ENCODE data around the gene RHOU.

- no peak for TF ChIP-seq EZH2 (IDR thresholded peaks at IDR 0.05; ENCODE audit: borderline replicate concordance, low read depth, low read length, poor library complexity, severe bottlenecking)
- no peak for TF ChIP-seq CTCF (conservative IDR thresholded peaks at IDR 0.05; ENCODE audit: low read depth, low read length)
Observed at GRCh38 chr1:228765168-228765946, 30.1 kb downstream of the RHOU start.

Measured in A673 (cell line).